ENCODE measurements around the gene IGIP.

DNA sequence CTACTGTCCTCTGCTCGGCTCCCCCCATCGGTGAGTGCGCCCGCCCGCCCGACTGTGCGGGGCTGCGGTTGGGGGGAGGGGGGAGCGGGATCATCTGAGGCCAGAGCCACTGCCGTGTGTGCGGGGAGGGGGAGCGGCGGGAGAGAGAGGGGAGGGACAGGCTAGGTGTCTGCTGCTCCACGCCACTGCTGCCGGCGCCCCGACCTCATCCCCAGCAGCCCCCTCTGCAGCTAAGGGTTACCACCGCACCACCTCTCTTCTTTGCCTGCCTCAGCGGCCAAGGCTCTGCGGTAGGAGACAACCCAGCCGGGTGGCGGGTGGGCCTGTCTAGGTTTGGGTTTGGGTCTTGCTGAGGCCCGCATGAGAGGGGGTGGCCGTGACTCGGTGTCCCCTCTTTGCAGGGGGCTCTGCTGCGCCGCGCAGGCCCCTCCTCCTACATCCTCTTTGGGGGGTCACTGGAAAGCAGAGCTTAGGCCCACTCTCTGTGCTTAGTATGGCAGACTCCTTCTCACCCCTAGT, 12.5 kb upstream of the IGIP start:
- TF ChIP-seq CTCF (IDR thresholded peaks at IDR 0.05 in 8 of 11, conservative IDR thresholded peaks at IDR 0.05 in 3 of 11) = no peak
- no peak for TF ChIP-seq POLR2A (IDR thresholded peaks at IDR 0.05)

Data from spleen (tissue), 7 donors.